GM21786 (cell line): Measurements from ENCODE around the gene XIRP1.

Experiments
- ATAC-seq: cut with Tn5 transposase; IDR thresholded peaks from one replicate; pipeline ENCODE4 v1.9.1; 2021; ENCODE audit not compliant: unreplicated experiment

XIRP1 gene

DNA sequence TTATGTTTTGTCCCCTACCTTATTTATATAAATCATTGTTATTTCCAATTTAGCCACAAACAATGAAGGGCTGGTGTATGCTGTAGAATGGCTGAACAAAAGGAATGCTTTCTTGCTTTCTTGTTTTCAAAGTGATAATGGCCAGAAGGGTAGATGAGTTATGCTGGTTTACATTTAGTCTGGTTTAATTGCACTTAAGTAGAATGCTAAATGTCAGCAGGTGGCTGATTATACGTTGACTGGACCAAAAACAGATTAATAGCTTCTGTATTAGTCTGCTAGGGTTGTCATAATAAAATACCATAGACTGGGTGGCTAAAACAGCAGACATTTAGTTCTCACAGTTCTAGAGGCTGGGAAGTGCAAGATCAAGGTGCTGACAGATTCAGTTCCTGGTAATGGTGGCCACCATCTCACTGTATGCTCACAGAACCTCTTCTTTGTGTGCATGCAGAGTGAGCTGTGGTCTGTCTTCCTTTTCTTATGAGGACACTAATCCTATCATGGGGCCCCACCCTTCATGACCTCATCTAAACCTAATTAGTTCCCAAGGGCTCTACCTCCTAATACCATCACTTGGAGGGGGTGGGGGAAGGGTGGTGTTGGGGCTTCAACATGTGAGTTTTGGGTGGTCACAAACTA, 17.1 kb upstream of the XIRP1 start:
- no peak for ATAC-seq

DNA sequence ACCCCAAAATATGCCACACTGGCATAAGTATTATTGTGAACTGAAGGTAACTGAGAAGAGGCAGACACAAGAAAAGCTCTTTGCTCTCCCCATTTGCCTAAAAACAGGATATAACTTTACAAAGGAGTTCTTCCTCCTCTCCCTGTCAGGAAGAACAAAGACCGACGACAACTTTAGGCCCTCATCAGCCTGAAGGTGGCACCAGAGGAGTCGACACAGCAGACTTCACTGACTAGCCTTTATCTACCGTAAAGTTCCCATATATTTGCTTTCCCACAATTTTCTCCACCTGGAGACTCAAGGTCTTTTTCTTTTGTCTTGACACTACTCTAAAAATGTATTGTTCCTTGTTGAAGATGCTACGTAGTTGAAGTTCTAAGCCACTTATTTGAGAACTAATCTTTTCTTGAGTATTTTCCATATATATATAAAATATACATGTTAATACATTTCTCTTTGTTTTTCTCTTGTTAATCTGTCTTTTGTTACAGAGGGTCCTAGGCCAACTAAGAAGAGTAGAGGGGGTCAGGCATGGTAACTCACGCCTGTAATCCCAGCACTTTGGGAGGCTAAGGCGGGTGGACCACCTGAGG, 16.2 kb upstream of the XIRP1 start:
- ATAC-seq, result no peak

DNA sequence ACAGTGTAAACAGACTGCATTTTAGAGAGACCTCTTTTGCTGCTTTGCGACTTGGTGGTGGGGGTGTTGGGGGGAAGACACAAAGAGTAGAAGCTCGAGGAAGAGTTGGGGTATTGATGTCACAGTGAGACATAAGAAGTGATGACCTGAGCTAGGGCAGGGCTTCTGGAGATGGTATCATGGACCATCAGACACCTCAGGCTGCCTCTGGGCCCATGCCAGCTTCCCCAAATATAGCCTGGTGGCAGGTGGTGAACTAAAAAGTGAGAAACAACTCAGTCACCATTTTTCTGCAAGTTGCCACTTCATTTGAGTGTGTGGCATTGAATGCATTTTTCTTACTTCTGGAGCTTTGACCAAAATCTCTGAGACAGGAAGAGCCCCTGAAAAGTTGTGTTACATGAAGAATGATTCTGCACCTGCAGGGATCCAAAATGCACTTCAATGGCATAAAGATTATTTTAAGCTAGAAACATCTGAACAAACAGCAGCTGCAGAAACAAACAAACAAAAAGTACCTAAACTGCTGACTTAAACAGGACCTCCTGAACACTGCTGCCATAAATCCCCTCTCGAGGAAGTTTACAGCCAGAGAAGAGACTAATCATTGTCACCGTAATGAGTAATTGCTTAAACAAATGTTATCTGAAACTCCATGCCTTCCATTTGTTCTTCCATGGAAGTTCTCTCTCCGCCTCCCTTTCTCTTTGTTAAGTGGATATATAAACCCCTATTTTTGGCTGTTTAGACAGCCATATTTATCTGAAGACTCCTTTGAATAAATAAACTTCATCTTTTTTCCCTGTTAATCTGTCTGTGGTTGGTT, 15.2 kb upstream of the XIRP1 start:
- ATAC-seq, result no peak

DNA sequence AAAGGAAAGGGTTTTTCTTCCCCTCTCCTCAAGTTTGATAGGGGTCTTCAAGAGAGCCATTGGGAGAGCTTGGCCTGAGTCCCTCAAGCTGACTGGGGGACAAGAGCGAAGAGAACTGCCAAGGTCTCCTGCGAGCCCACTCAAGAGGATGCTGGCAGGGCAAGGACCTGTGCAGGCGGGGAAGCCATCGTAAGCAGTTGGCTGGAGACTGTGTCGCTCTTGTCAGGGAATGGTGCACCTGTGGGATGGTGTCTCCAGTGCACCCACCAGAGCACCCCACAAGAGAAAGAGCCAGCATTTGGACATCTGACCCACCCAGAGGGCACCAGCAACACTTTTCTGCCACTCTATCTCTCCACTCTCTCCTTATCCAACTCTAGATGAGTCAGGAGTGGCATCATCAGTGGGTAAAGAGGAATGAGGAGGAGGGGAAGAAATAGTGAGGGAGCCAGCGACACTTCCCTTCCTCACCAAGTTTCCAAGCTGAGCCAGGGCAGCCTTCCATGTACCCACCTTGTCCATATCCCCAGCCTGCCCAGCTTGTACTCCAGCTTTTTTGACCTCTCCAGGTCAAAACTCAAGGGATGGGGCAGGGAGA, 13.6 kb upstream of the XIRP1 start:
- ATAC-seq, result no peak

DNA sequence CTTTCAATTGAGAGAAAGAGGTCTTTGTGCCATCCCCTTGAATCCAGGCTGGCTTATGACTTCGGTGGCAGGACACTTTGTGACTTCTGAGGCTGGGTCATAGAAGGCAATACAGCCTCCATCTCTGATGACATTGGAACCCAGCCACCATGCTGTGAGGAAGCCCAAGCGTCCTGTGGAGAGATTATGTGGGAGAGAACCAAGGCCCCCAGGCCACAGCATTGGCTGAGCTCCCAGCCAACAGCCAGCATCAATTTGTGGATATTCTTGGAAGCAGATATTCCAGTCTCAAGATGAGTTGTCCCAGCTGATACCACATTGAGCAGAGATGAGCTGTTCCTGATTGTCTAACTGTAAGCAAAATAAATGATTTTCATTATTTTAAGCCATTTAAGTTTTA, 12.7 kb upstream of the XIRP1 start:
- ATAC-seq, result no peak

DNA sequence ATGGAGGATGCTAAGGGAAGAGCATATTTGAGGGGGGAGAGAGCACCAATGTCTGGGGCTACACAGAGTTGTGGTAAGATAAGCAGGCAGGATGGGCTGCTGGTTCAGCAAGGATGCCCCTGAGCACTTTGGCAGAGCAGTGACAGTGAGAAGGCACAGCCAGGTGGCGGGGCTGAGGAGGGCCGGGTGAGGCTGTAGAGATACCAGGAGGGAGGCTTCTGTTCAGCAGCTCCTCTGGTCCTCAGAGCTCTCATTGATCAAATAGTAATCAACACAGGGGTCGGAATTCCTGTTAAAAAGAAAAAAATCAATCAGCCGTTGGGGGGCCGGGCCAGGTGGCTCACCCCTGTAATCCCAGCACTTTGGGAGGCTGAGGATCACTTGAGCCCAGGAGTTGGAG, 11.5 kb upstream of the XIRP1 start:
- no peak for ATAC-seq

DNA sequence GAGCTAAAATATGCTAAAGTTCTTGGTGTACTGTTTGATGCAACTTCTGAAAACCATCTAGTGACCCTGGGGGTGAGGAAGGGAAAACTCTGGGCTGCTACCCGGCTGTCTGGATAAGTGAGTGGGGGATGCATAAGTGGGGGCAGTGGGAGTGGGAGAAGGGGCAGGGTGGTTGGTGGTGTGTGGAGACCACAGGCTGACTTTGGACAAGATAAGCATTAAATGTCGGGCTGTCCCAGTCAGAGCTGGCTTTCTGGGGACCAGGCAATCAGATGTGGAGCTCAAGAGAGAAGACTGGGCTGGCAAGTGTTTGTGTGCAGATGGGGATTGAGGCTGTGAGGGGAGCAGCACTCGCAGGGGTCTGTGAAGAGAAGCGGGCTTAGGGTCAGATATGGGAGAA, 11.0 kb upstream of the XIRP1 start:
- ATAC-seq, result no peak

DNA sequence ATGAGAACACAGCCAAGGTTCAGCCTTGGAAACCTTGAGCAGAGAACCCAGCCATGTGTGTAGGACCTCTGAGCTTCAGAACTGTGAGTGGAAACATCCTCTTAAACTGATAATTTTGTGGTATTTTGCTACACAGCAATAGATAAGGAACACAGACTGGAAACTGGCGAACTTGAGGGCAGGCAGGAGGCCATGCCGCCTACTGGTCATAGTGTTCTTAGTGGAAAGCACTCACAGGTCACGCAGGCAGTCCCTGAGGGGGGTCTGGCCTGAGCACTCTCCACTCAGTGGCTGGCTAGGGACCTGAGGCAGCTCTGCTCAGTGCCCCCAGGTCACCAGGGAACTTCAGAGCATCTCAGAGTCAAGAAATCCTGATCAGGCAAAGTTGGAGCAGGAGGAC, 9.7 kb upstream of the XIRP1 start:
- no peak for ATAC-seq

DNA sequence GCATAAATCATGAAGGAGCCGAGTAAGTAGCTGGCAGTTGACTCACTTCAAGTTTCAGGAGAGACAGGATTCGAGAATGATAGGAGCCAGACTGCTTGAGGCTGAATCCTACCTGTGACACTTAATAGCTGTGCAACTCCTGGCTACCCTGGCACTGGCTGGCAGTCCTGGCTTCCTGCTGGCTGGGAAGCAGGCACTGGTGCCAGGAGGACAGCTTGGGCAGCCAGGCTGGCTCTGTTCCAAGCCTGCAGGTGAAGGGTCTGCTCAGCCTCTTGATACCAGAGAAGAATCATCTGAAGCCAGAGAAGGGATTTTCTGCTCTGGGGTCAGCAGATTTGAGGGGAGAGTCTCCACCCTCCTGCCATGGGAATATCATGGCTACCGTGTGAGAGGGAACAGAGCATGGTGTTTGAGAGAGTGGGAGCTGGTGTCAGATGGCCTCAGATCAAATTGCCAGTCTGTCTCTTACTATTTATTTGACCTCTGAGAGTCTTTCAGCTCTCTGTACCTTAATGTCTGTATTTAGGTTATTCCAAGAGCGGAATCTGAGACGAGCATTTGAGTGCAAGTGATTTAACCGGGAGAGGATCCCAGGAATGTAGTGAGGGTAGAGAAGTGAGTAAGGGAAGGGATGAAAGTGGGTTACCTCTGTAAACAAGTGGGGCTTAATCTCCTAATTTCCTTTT, 4.4 kb upstream of the XIRP1 start:
- no peak for ATAC-seq

DNA sequence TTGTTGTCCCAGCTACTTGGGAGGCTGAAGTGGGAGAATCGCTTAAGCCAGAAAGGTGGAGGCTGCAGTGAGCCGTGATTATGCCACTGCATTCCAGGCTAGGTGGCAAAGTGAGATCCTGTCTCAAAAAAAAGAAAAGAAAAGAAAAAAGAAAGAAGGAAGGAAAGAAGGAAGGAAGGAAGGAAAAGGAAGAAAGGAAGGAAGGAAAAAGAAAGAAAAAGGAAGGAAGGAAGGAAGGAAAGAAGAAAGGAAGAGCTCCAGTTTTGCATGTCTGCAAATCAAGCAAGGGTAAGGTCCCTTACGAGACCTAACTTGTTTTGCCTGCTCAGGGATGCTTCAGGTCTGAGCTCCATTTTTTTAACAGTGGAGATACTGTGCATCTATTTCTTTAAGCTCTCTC, 3.6 kb upstream of the XIRP1 start:
- ATAC-seq, result no peak

DNA sequence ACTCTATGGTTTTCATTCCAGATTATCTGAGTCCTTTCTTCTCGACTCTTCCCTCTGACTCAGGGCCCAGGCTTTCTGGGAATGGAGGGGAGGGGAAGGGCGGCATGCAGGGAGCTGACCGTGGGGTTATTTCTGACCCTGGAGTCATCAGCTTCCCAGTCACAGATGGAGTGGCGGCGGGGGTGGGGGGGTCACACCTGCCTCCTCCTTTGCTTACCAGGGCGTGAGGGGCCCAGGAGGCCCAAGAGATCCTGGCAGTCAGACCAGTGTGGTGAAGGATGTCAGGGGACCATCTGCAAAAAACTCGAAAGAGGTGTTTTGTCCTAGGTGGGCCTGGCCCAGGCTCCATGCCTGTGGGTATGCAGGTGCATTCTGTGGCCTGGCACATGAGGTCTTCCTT, 996 bp upstream of the XIRP1 start:
- no peak for ATAC-seq

DNA sequence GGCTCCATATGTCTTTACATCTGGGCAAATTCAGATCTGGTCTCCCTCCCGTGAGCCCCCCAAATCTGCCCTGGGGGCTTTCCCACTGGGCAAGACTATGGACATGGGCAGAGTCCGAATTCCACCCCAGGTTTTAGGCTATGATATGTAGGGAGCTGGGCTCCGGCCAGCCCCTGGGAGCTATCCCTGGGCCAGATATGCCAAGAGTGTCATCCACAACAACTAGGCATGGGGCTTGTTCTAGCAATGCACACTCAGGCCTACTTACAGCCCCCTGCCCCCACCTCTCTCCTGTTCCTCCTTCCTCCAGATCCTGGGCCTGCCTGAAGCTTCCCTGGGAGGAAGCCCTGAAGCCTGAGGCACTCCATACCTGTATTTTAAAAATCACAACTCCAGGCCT, 622 bp downstream of the XIRP1 start:
- ATAC-seq, result no peak

DNA sequence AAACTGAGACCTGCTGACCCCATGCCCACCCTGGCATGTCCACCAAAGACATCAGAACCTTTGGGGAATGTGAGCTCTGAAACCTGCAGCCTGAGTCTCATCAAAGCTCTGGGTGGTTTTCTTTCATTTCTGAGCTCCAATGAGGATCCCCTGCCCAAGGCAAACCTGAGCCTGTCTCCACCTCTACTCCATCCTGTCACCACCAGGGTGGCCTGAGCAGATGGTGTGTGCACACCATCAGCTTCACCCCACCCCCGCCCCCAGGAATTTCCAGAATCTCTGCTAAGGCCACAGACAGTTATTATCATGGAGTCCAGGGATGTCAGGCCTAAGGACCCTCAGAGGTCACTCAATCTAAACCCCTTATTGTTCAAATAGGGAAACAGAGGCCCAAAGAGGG, 1.3 kb downstream of the XIRP1 start:
- no peak for ATAC-seq

DNA sequence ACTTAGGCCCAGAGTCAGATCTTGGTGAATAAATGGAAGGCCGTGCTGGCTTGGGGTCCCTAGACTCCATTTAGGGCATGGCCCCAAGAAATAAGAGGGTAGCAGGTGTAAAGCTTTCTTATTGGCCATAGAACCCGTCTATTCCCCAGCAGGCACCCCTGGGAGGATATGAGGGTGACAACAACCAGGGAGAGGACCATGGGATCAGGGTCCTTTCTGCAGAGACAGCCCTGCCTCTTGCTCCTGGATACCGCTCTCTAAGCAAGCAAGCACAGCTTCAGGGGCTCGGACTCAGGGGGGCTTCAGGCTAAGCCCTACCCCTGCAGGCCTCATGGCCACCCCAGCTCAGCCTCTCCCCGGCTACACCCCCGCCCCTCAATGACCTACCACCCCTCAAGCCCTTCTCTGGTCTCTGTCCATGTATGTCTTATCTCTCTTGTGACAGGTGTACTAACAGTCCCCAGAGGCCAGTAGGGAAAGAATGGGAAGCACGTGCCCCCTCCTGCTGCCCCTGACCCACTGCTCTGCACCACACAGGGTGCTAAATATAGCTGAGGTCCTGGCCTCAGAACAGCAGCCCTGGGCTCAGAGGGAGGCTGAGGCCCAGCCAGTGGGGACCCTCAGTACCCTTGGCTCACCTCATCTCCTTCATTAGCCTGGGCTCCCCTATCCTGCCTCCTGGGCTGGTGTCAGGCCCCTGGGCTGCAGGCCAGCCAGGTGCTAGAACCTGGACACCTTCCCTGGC, 1.9 kb downstream of the XIRP1 start:
- ATAC-seq, result no peak

DNA sequence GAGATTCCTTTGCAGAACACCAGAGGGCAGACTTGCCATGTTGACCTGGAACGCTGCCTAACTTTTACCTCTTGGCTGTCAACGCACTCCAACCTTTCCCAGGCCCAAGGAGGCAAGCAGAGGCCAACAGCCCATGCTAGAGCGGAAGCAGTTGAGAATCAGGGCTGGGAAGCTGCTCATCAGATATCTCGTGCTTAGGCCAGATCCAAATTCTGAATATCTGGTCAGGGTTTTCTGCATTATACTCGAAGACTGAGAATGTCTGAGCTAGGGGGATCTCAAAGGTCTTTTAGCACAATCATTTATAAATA, 2.5 kb downstream of the XIRP1 start:
- ATAC-seq, result no peak

DNA sequence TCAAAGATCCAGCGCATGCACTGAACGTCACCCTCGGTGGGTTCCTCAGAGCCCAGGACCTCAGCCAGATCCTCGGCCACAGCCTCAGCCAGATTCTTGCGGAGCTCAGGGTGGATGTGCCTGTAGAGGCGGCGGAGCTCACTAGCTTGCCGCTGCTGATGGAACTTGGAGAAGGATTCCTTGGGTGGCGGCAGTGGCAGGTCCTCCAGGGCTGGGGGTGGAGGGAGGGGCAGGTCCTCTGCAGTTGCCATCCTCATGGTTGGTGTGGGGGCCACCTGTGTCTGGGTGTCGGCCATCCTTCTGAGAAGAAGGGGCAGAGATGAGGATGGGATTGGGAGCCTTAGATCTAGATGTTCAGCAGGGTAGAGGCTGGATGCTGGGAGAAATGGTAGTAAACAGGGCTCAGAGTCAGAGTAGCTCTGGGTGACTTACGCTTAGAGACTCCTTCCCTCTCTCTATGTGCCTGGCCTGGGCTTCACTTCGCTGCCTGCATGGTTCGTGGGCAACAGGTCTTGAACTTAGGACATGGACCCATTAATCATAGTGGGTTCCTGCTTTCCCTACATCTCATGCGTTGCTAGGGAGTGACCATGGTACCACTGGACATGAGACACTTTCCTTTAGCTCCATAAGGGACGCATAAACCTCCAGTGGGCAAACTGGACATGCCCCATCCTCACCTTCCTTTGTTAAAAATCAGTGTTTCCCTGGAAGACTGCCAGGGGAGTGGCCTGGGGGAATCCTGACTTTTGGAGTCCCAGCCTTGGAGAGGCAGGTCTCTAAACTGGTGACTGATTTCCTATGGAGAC, 3.0 kb downstream of the XIRP1 start:
- ATAC-seq, result no peak

DNA sequence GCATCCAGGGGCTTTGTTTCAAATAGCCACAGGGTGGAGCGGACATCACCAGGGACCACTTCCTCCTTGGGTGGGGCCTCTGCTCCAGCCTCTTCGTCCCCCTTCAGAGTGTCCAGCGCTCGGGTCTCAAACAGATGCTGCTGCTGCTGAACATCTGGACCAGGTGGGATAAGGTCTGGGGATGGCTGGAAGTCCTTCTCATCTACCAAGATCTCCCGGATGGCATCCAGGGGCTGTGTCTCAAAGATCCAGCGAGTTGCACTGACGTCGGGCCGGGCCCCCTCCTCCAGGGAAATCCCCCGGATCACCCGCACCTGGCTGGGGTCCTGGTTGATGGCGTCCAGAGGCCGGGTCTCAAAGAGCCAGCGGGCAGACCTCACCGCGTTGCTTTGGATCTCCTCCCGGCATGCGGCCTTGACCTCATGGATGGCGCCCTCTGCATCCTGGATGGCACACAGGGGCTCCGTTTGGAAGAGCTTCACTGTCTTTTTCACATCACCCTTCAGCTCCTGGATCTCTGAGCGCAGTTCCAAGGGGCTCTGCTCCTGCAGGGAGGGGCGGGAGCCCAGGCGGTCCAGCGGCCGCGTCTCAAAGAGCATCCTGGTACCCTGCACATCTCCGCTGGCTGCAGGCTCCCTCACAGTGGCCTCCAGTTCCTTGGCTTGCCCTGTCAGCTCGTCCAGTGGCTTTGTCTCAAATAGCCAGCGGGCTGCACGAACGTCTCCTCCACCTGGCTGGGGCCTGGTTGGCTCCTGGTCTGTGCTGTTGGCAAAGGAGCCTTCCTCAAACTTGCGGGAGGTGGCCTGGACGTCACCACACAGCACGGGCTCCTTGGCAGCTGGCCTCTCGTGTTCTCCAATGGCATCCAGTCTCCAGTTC, 3.9 kb downstream of the XIRP1 start:
- ATAC-seq, result no peak

DNA sequence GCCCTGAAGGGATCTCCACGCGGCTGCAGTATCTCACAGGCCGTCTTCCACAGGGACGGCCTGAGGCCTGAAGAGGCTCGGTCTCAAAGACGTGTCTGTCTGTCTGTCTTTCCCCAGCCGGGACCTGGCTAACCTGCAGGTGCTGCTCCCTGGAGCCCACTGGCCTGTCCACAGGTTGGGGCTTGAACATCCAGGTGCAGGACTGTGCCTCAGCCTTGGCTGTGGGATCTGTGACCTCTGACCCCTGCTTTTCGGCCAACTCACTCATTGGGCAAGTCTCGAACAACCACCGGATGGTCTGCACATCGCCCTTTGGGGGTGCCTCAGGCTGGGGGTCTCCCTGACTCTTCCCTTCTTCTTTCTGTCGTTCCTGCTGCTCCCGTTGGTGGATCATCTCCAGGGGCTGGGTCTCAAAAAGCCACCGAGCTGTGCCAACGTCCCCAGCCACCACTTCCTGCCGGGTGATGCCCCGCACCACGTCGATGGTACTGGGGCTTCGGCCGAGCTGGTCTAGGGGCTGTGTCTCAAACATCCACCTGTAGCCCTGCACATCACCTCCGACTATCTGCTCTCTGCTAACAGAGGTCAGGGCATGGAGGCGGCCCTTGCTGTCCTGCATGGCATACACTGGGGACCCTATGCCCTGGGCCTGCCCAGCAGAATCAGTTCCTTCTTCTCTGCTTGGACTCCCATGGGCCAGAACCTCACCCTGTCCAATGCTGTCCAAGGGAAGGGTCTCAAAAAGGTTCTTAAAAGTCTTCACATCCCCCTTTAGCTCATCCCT, 4.8 kb downstream of the XIRP1 start:
- ATAC-seq, result no peak
